Activated naive CD4-positive, alpha-beta T cell treated with anti-CD3 and anti-CD28 coated beads for 36 hours (primary cell): ENCODE results near the gene S100B. TPM values are rescaled to one million over a fixed set of nuclear protein-coding genes. Genes with fewer than 3 reads are reported as not detected.

ENCODE experiments used
- CTCF ChIA-PET: fragments of 350-600 bp; sonication (Branson Sonifier 250); formaldehyde crosslinking; loops from one replicate; lab custom pipeline; 2021; ENCODE audit warnings: antibody characterized with exemption; lab: Charles Lee
- DNase-seq: peaks from one replicate; pipeline ENCODE4 v3.0.0-alpha.2; 2020
- H3K27ac Mint-ChIP-seq: one replicate; pipeline ENCODE4 v1.8.0; 2021; ENCODE audit warnings: mild to moderate bottlenecking, mixed read lengths
- H3K27me3 Mint-ChIP-seq: one replicate; pipeline ENCODE4 v1.8.0; 2021; ENCODE audit warnings: low read depth, mixed read lengths
- H3K36me3 Mint-ChIP-seq: one replicate; pipeline ENCODE4 v1.8.0; 2021; ENCODE audit warnings: low read depth, mixed read lengths
- H3K4me1 Mint-ChIP-seq: one replicate; pipeline ENCODE4 v1.8.0; 2021; ENCODE audit warnings: low read depth, mixed read lengths
- H3K4me3 Mint-ChIP-seq: one replicate; pipeline ENCODE4 v1.8.0; 2021; ENCODE audit warnings: mild to moderate bottlenecking, moderate library complexity, mixed read lengths
- H3K9me3 Mint-ChIP-seq: one replicate; pipeline ENCODE4 v1.8.0; 2021; ENCODE audit warnings: mixed read lengths
- intact Hi-C: fragments of 100-400 bp; cut with micrococcal nuclease; formaldehyde crosslinking; loops from one replicate; pipeline ENCODE4 v1.15.1; 2023
- total RNA-seq, 2 experiments: library from RNA; stranded (reverse); gene quantifications; one replicate each; pipeline ENCODE4 v1.2.3, GENCODE V29; 2021

Gene S100B
- total RNA-seq, 2 experiments from 2014 or later = 0.24 TPM; not detected in 1

GRCh38 chr21:46610018-46610701 is 5.3 kb upstream of the S100B start:
- CTCF ChIA-PET = no interaction called here
- Mint-ChIP-seq H3K4me3 (no peak overlapping the region), H3K4me1 (peaks cover 28% of the 10 kb centered on the region), H3K9me3 (peaks cover 7% of the 10 kb centered on the region), H3K27ac (no peak overlapping the region), H3K36me3 (no peaks in the 10 kb centered on the region), H3K27me3 (no peaks in the 10 kb centered on the region)
- intact Hi-C loops = no loop called here
- DNase-seq = no peak

GRCh38 chr21:46608672-46609111 is 3.8 kb upstream of the S100B start:
- Mint-ChIP-seq H3K27me3 (no peaks in the 10 kb centered on the region), H3K9me3 (peaks cover 7% of the 10 kb centered on the region), H3K27ac (no peak overlapping the region), H3K4me3 (no peak overlapping the region), H3K36me3 (no peaks in the 10 kb centered on the region), H3K4me1 (peaks cover 33% of the 10 kb centered on the region)
- CTCF ChIA-PET = interaction anchor here (1.0 kb wide), 1 partner anchor 31 kb away, joined by 4 read pairs; no protein-coding TSS in a partner anchor
- no peak for DNase-seq
- intact Hi-C loops = no loop called here

- H3K27ac Mint-ChIP-seq = no peak overlapping the region
- H3K9me3 Mint-ChIP-seq = peaks cover 3% of the 10 kb centered on the region
- no peak overlapping the region for H3K4me3 Mint-ChIP-seq
- H3K36me3 Mint-ChIP-seq = no peaks in the 10 kb centered on the region
- CTCF ChIA-PET = interaction anchor here (1.0 kb wide), 1 partner anchor 32 kb away, joined by 4 read pairs; no protein-coding TSS in a partner anchor
- no peak for DNase-seq
- intact Hi-C loops = no loop called here
- no peaks in the 10 kb centered on the region for H3K27me3 Mint-ChIP-seq
- H3K4me1 Mint-ChIP-seq = peaks cover 33% of the 10 kb centered on the region
These were observed 2.8 kb upstream of the S100B start for GRCh38 chr21:46607636-46608035.

- intact Hi-C loops = no loop called here
- DNase-seq = no peak
- Mint-ChIP-seq H3K36me3 (no peaks in the 10 kb centered on the region), H3K4me3 (no peak overlapping the region), H3K27ac (no peak overlapping the region), H3K4me1 (peaks cover 33% of the 10 kb centered on the region), H3K27me3 (no peaks in the 10 kb centered on the region), H3K9me3 (peaks cover 3% of the 10 kb centered on the region)
- CTCF ChIA-PET = no interaction called here
These were observed 1.5 kb upstream of the S100B start for GRCh38 chr21:46606427-46606813.

- H3K36me3 Mint-ChIP-seq = no peaks in the 10 kb centered on the region
- DNase-seq = peak; percentile 55
- CTCF ChIA-PET = no interaction called here
- H3K9me3 Mint-ChIP-seq = peaks cover 3% of the 10 kb centered on the region
- H3K27me3 Mint-ChIP-seq = no peaks in the 10 kb centered on the region
- H3K4me1 Mint-ChIP-seq = peaks cover 33% of the 10 kb centered on the region
- peak overlapping the region; percentile 39 for H3K27ac Mint-ChIP-seq
- intact Hi-C loops = loop anchor here (1.0 kb wide), 1 partner anchor 29 kb away; the partner anchor contains the start of gene PRMT2
- no peak overlapping the region for H3K4me3 Mint-ChIP-seq
These were observed 1.0 kb upstream of the S100B start for GRCh38 chr21:46605767-46606426.

GRCh38 chr21:46604329-46604974 is 430 bp downstream of the S100B start:
- H3K4me1 Mint-ChIP-seq = peaks cover 40% of the 10 kb centered on the region
- H3K4me3 Mint-ChIP-seq = no peak overlapping the region
- H3K27me3 Mint-ChIP-seq = no peaks in the 10 kb centered on the region
- CTCF ChIA-PET = no interaction called here
- H3K9me3 Mint-ChIP-seq = no peaks in the 10 kb centered on the region
- H3K36me3 Mint-ChIP-seq = no peaks in the 10 kb centered on the region
- intact Hi-C loops = no loop called here
- H3K27ac Mint-ChIP-seq = no peak overlapping the region
- DNase-seq = no peak

- Mint-ChIP-seq H3K4me3 (no peak overlapping the region), H3K4me1 (peaks cover 49% of the 10 kb centered on the region), H3K9me3 (no peaks in the 10 kb centered on the region), H3K27ac (no peak overlapping the region), H3K27me3 (no peaks in the 10 kb centered on the region), H3K36me3 (no peaks in the 10 kb centered on the region)
- intact Hi-C loops = no loop called here
- no peak for DNase-seq
- CTCF ChIA-PET = no interaction called here
These were observed 1.7 kb downstream of the S100B start for GRCh38 chr21:46603228-46603627.

GRCh38 chr21:46600978-46601377 is 3.9 kb downstream of the S100B start:
- CTCF ChIA-PET = interaction anchor here (1.0 kb wide), 1 partner anchor 22 kb away, joined by 3 read pairs; no protein-coding TSS in a partner anchor
- intact Hi-C loops = no loop called here
- H3K4me1 Mint-ChIP-seq = peaks cover 31% of the 10 kb centered on the region

GRCh38 chr21:46600305-46600704 is 4.6 kb downstream of the S100B start:
- no peaks in the 10 kb centered on the region for H3K9me3 Mint-ChIP-seq
- H3K4me3 Mint-ChIP-seq = no peak overlapping the region
- CTCF ChIA-PET = interaction anchor here (1.0 kb wide), 1 partner anchor 21 kb away, joined by 3 read pairs; no protein-coding TSS in a partner anchor
- H3K4me1 Mint-ChIP-seq = peaks cover 24% of the 10 kb centered on the region
- no peak for DNase-seq
- H3K36me3 Mint-ChIP-seq = no peaks in the 10 kb centered on the region
- H3K27ac Mint-ChIP-seq = no peak overlapping the region
- no peaks in the 10 kb centered on the region for H3K27me3 Mint-ChIP-seq
- intact Hi-C loops = no loop called here

More at GRCh38 chr21:46600978-46601377, 3.9 kb downstream of the S100B start:
- H3K4me3 Mint-ChIP-seq = no peak overlapping the region
- no peaks in the 10 kb centered on the region for H3K36me3 Mint-ChIP-seq
- H3K27ac Mint-ChIP-seq = no peak overlapping the region
- H3K9me3 Mint-ChIP-seq = no peaks in the 10 kb centered on the region
- no peak for DNase-seq
- H3K27me3 Mint-ChIP-seq = no peaks in the 10 kb centered on the region

GRCh38 chr21:46598581-46599572 is 6.0 kb downstream of the S100B start:
- peaks cover 6% of the 10 kb centered on the region for H3K9me3 Mint-ChIP-seq
- no peak for DNase-seq
- no peak overlapping the region for H3K27ac Mint-ChIP-seq
- CTCF ChIA-PET = no interaction called here
- intact Hi-C loops = no loop called here
- no peak overlapping the region for H3K4me3 Mint-ChIP-seq
- no peaks in the 10 kb centered on the region for H3K36me3 Mint-ChIP-seq
- H3K4me1 Mint-ChIP-seq = peaks cover 17% of the 10 kb centered on the region
- no peaks in the 10 kb centered on the region for H3K27me3 Mint-ChIP-seq

GRCh38 chr21:46597896-46598343 is 7.0 kb downstream of the S100B start:
- no peak for DNase-seq
- Mint-ChIP-seq H3K36me3 (peaks cover 3% of the 10 kb centered on the region), H3K4me3 (no peak overlapping the region), H3K27ac (no peak overlapping the region), H3K4me1 (peaks cover 17% of the 10 kb centered on the region), H3K27me3 (no peaks in the 10 kb centered on the region), H3K9me3 (peaks cover 11% of the 10 kb centered on the region)
- intact Hi-C loops = no loop called here
- CTCF ChIA-PET = interaction anchor here (0.8 kb wide), 1 partner anchor 42 kb away, joined by 3 read pairs; no protein-coding TSS in a partner anchor
